ENCODE measurements around the gene ACAP3.

DNA sequence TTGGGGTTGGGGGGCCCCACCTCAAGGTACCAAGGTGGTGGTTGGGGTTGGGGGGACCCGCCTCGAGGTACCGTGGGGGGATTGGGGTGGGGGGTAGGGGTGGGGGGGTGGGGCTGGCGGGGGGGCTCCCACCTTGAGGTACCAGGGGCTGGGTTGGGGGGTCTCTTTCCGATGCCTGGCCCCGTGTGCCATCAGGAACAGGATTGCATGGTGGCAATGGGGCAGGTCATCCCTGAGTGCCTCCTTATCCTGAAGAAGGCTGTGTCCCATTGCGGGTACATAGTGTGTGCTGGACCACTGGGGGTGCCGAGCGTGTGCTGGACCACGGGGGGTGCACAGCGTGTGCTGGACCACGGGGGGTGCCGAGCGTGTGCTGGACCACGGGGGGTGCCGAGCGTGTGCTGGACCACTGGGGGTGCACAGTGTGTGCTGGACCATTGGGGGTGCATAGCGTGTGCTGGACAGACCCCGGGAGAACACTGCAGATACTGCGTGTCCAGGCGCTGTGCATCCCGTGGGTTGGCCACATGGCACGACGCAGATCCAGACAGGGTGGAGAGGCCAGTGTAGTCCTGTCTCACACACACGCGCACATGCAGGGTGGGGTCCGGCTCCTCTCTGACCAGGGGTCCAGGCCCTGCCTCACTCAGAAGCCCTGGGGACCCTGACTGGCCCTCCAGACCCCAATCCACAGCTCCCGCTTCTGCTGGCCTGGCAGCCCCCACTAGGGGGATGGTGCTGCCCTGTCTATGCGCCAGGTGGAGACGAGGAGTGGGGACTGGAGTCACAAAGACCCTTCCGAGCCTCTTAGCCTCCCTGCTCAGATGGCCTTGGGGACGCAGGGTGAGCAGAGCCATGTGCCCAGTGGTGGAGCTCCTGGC is 23.3 kb downstream of the ACAP3 start:
- TF ChIP-seq POLR2A (IDR thresholded peaks at IDR 0.05) = no peak
- TF ChIP-seq, protein P1, sequence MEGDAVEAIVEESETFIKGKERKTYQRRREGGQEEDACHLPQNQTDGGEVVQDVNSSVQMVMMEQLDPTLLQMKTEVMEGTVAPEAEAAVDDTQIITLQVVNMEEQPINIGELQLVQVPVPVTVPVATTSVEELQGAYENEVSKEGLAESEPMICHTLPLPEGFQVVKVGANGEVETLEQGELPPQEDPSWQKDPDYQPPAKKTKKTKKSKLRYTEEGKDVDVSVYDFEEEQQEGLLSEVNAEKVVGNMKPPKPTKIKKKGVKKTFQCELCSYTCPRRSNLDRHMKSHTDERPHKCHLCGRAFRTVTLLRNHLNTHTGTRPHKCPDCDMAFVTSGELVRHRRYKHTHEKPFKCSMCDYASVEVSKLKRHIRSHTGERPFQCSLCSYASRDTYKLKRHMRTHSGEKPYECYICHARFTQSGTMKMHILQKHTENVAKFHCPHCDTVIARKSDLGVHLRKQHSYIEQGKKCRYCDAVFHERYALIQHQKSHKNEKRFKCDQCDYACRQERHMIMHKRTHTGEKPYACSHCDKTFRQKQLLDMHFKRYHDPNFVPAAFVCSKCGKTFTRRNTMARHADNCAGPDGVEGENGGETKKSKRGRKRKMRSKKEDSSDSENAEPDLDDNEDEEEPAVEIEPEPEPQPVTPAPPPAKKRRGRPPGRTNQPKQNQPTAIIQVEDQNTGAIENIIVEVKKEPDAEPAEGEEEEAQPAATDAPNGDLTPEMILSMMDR (IDR thresholded peaks at IDR 0.05 in 8 of 11, conservative IDR thresholded peaks at IDR 0.05 in 3 of 11) = no peak
